Measurements from ENCODE around the gene CNTLN.

The CNTLN gene, protein sequence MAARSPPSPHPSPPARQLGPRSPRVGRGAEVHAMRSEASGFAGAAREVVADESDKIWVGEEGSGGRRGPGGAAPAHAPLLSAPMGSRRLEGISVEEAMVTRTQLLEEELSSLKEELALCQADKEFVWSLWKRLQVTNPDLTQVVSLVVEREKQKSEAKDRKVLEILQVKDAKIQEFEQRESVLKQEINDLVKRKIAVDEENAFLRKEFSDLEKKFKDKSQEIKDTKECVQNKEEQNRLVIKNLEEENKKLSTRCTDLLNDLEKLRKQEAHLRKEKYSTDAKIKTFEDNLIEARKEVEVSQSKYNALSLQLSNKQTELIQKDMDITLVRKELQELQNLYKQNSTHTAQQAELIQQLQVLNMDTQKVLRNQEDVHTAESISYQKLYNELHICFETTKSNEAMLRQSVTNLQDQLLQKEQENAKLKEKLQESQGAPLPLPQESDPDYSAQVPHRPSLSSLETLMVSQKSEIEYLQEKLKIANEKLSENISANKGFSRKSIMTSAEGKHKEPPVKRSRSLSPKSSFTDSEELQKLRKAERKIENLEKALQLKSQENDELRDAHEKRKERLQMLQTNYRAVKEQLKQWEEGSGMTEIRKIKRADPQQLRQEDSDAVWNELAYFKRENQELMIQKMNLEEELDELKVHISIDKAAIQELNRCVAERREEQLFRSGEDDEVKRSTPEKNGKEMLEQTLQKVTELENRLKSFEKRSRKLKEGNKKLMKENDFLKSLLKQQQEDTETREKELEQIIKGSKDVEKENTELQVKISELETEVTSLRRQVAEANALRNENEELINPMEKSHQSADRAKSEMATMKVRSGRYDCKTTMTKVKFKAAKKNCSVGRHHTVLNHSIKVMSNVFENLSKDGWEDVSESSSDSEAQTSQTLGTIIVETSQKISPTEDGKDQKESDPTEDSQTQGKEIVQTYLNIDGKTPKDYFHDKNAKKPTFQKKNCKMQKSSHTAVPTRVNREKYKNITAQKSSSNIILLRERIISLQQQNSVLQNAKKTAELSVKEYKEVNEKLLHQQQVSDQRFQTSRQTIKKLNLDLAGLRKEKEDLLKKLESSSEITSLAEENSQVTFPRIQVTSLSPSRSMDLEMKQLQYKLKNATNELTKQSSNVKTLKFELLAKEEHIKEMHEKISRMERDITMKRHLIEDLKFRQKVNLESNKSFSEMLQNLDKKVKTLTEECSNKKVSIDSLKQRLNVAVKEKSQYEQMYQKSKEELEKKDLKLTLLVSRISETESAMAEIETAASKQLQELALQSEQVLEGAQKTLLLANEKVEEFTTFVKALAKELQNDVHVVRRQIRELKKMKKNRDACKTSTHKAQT (N-terminal part only)

DNA sequence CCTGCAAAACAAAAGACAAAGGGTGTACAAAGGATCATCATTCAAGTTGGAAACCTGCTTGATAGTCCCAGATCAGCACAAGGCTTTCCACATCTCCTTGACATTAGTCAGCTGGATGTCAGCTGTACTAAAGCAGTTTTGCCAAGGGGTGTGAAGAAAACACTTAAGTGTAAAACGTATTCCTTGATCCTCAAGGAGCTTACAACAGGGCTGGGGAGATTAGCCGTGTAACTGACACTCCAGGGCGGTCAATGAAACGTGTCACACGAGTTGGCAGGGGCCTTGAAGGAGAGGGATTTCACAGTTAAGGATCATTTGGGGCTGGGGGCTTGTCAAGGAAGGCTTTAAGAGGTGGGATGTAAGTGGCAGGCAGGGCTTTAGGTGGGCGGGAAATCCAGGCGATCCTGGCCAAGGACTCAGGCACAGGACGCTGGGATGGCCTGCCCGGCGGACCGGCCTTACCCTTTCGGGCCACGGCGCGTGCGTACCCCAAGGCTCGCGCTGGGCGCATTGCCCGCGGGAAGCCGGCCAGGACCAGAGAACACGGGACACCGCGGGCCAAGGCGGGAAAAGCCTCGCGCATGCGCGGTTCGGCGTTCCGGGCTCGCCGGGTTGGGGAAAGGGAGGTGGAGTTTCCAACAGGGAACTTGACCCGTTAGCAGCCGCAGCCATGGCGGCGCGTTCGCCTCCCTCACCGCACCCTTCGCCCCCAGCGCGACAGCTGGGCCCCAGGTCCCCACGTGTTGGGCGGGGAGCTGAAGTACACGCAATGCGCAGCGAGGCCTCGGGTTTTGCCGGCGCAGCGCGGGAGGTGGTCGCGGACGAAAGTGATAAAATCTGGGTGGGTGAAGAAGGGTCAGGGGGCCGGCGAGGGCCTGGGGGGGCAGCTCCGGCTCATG, at the start of gene CNTLN:
Gene CNTLN (plus strand): TSS at position 645 of the 899 bp plus-strand sequence. CDS start 26 bp downstream, at position 671.
- DNase-seq: peak; percentile 94 to 98
- intact Hi-C loops (cut with DNase I; ENCODE audit: low total_unique reads): no loop called here
- H3K27ac ChIP-seq: peak within 1 kb of the TSS; percentile 88 to 91
- H3K4me3 ChIP-seq: peak within 1 kb of the TSS; percentile 95 to 97
- no peaks in the 10 kb centered on the region for H3K36me3 ChIP-seq
- H3K9me3 ChIP-seq: no peaks in the 10 kb centered on the region
- peaks cover 0 to 15% (median 3%) of the 10 kb centered on the region in 4 donors for H3K4me1 ChIP-seq
- TF ChIP-seq, protein P1, sequence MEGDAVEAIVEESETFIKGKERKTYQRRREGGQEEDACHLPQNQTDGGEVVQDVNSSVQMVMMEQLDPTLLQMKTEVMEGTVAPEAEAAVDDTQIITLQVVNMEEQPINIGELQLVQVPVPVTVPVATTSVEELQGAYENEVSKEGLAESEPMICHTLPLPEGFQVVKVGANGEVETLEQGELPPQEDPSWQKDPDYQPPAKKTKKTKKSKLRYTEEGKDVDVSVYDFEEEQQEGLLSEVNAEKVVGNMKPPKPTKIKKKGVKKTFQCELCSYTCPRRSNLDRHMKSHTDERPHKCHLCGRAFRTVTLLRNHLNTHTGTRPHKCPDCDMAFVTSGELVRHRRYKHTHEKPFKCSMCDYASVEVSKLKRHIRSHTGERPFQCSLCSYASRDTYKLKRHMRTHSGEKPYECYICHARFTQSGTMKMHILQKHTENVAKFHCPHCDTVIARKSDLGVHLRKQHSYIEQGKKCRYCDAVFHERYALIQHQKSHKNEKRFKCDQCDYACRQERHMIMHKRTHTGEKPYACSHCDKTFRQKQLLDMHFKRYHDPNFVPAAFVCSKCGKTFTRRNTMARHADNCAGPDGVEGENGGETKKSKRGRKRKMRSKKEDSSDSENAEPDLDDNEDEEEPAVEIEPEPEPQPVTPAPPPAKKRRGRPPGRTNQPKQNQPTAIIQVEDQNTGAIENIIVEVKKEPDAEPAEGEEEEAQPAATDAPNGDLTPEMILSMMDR (IDR thresholded peaks at IDR 0.05): no peak
- no peaks in the 10 kb centered on the region for H3K27me3 ChIP-seq

DNA sequence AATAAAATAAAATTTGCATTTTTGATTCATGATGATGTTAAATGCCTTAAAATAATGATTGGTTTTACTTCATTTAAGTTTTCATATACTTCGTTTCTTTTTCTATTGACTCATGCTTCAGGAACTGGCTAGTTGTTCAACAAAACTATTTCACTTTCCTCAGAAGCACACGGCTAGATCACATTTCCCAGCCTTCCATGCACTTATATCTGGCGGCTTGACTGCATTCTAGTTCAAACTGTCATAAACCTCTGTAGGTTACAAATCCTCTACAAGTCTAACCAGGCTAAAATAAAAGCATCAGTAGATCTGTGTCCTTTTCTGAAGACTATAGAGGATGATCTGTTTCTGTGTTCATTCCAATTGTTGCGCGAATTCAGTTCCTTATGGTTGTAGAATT, 46.3 kb upstream of the CNTLN start:
- TF ChIP-seq, protein P1 (IDR thresholded peaks at IDR 0.05): no peak
- no peak for DNase-seq
- Histone ChIP-seq H3K27ac (no peak overlapping the region), H3K4me1 (no peaks in the 10 kb centered on the region), H3K36me3 (no peaks in the 10 kb centered on the region), H3K27me3 (no peaks in the 10 kb centered on the region), H3K4me3 (no peak overlapping the region), H3K9me3 (no peaks in the 10 kb centered on the region)
- intact Hi-C loops (cut with DNase I; ENCODE audit: low total_unique reads): no loop called here

DNA sequence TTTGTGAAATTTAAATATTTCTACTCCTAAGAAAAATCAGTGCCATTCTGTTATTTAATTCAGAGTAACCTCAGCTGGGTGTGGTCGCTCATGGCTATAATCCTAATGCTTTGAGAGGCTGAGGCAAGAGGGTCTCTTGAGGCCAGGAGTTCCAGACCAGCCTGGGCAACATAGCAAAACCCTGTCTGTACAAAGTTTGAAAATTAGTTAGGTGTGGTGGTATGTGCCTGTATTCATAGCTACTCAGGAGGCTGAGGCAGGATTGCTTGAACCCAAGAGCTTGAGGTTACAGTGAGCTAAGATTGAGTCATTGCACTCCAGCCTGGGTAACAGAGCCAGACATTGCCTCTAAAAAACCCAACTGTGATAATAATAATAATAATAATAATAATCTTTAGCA, 44.8 kb upstream of the CNTLN start:
- no peak for DNase-seq
- Histone ChIP-seq H3K9me3 (no peaks in the 10 kb centered on the region), H3K4me3 (no peak overlapping the region), H3K27me3 (no peaks in the 10 kb centered on the region), H3K4me1 (no peaks in the 10 kb centered on the region), H3K36me3 (no peaks in the 10 kb centered on the region), H3K27ac (no peak overlapping the region)
- TF ChIP-seq, protein P1 (IDR thresholded peaks at IDR 0.05): no peak
- intact Hi-C loops (cut with DNase I; ENCODE audit: low total_unique reads): no loop called here

DNA sequence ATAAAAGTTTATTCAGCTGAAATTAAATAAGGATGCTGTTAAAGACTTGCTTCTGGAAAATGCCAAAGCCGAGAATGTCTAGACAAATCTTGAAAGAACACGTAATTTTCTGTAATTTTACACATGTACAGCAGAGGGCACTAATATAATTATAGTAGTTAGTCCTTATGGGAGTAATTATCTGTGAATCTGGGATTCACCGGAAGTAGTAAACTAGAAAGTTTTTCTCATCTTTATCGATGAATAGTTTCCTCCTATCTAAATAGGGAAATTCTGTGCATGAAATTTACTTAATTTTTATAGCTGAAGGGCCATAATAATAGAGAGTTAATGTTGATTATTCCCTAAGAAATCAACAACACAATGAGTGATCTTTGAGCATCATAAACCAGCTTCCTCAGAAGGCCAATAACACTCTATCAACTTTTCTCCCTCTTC, 18.4 kb upstream of the CNTLN start:
- no peak for DNase-seq
- Histone ChIP-seq H3K27ac (no peak overlapping the region), H3K36me3 (no peaks in the 10 kb centered on the region), H3K4me1 (peaks cover 0 to 11% (median 2%) of the 10 kb centered on the region in 4 donors), H3K27me3 (no peaks in the 10 kb centered on the region), H3K9me3 (no peaks in the 10 kb centered on the region), H3K4me3 (no peak overlapping the region)
- intact Hi-C loops (cut with DNase I; ENCODE audit: low total_unique reads): no loop called here
- TF ChIP-seq, protein P1 (IDR thresholded peaks at IDR 0.05): peak; percentile 43 to 57

All from tibial artery (tissue), 4 donors.